HL-60 (cell line): ENCODE data around the gene HRG.

Experiments
- GABPA ChIP-seq: IDR thresholded peaks from 2 replicates; pipeline ENCODE4 v1.6.1; 2012; ENCODE audit warnings: low read depth
- TF ChIP-seq, protein P1 (sequence below): IDR thresholded peaks from one replicate; pipeline ENCODE4 v1.5.1; 2011; ENCODE audit warnings: low read length, control low read depth, inconsistent platforms; ENCODE audit not compliant: insufficient read depth

DNA sequence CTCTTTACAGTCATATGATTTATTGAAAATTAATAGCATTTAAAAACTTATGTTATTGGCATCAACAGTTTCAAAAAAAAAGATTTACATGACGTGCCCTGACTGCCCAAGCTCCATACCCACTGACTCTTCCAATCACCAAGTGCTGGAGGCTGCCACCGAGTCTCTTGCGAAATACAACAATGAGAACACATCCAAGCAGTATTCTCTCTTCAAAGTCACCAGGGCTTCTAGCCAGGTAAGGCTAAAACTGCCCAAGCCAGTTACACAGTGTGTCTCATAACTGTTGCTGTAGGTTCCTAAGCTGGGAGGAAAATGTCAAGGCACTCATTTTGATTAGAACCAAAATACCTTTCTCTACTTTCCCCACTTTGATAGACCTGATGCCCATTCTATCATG is 21.1 kb upstream of the HRG start:
- TF ChIP-seq, protein P1, sequence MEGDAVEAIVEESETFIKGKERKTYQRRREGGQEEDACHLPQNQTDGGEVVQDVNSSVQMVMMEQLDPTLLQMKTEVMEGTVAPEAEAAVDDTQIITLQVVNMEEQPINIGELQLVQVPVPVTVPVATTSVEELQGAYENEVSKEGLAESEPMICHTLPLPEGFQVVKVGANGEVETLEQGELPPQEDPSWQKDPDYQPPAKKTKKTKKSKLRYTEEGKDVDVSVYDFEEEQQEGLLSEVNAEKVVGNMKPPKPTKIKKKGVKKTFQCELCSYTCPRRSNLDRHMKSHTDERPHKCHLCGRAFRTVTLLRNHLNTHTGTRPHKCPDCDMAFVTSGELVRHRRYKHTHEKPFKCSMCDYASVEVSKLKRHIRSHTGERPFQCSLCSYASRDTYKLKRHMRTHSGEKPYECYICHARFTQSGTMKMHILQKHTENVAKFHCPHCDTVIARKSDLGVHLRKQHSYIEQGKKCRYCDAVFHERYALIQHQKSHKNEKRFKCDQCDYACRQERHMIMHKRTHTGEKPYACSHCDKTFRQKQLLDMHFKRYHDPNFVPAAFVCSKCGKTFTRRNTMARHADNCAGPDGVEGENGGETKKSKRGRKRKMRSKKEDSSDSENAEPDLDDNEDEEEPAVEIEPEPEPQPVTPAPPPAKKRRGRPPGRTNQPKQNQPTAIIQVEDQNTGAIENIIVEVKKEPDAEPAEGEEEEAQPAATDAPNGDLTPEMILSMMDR: no peak
- TF ChIP-seq GABPA: no peak
